GM12873 (cell line): ENCODE data around the gene CCSAP.

Source experiments
- CTCF ChIP-seq: IDR thresholded peaks from 2 replicates; pipeline ENCODE4 v1.5.1; 2012; ENCODE audit warnings: low read depth, mild to moderate bottlenecking, moderate library complexity, low read length, control low read depth; ENCODE audit not compliant: insufficient read depth; ENCODE audit errors: missing control alignments

The CCSAP gene

GRCh38 chr1:229323885-229324553 lies 18.8 kb downstream of the CCSAP start:
- TF ChIP-seq CTCF = no peak

- TF ChIP-seq CTCF = no peak
Observed at GRCh38 chr1:229323201-229323600, 19.6 kb downstream of the CCSAP start.

GRCh38 chr1:229319487-229319886 lies 23.4 kb downstream of the CCSAP start:
- TF ChIP-seq CTCF = no peak

- no peak for TF ChIP-seq CTCF
Observed at GRCh38 chr1:229318056-229318455, 24.8 kb downstream of the CCSAP start.

GRCh38 chr1:229316166-229316565 lies 26.7 kb downstream of the CCSAP start:
- TF ChIP-seq CTCF = no peak

- TF ChIP-seq CTCF = no peak
Observed at GRCh38 chr1:229310833-229311232, 32.0 kb downstream of the CCSAP start.

GRCh38 chr1:229309684-229310083 lies 33.2 kb downstream of the CCSAP start:
- no peak for TF ChIP-seq CTCF

GRCh38 chr1:229309074-229309473 lies 33.8 kb downstream of the CCSAP start:
- TF ChIP-seq CTCF = no peak
